ENCODE results near the gene ZP3. TPM values are rescaled to one million over a fixed set of nuclear protein-coding genes. Genes with fewer than 3 reads are reported as not detected.

Gene ZP3
- total RNA-seq, 1 experiment from 2014 or later, result 5.4 TPM

GRCh38 chr7:76428149-76428823 lies 3.5 kb downstream of the ZP3 start:
- Mint-ChIP-seq H3K4me3 (ENCODE audit: low read depth, unreplicated experiment) (no peak overlapping the region), H3K9me3 (ENCODE audit: low read depth, unreplicated experiment) (no peaks in the 10 kb centered on the region), H3K27me3 (ENCODE audit: unreplicated experiment) (no peaks in the 10 kb centered on the region), H3K27ac (ENCODE audit: unreplicated experiment) (no peak overlapping the region), H3K4me1 (ENCODE audit: low read depth, unreplicated experiment) (peaks cover 11% of the 10 kb centered on the region), H3K36me3 (ENCODE audit: insufficient read depth, unreplicated experiment) (peaks cover 6% of the 10 kb centered on the region)
- no peak for DNase-seq
- intact Hi-C loops (cut with micrococcal nuclease; ENCODE audit: unreplicated experiment), result no loop called here
- CTCF ChIA-PET, result no interaction called here
- TF ChIP-seq CTCF (IDR thresholded peaks at IDR 0.05; ENCODE audit: unreplicated experiment), result no peak
- no TSS peak for BruUV-seq (replicated peaks)

GRCh38 chr7:76428868-76429805 lies 4.4 kb downstream of the ZP3 start:
- Mint-ChIP-seq H3K27me3 (ENCODE audit: unreplicated experiment) (no peaks in the 10 kb centered on the region), H3K36me3 (ENCODE audit: insufficient read depth, unreplicated experiment) (peaks cover 6% of the 10 kb centered on the region), H3K4me1 (ENCODE audit: low read depth, unreplicated experiment) (peaks cover 2% of the 10 kb centered on the region), H3K9me3 (ENCODE audit: low read depth, unreplicated experiment) (no peaks in the 10 kb centered on the region), H3K27ac (ENCODE audit: unreplicated experiment) (no peak overlapping the region), H3K4me3 (ENCODE audit: low read depth, unreplicated experiment) (no peak overlapping the region)
- TF ChIP-seq CTCF (IDR thresholded peaks at IDR 0.05; ENCODE audit: unreplicated experiment), result no peak
- no peak for DNase-seq
- intact Hi-C loops (cut with micrococcal nuclease; ENCODE audit: unreplicated experiment), result no loop called here
- CTCF ChIA-PET, result interaction anchor here (0.6 kb wide), 1 partner anchor 17 kb away, joined by 3 read pairs; no protein-coding TSS in a partner anchor
- BruUV-seq (replicated peaks), result no TSS peak

GRCh38 chr7:76430211-76430610 lies 5.5 kb downstream of the ZP3 start:
- no peaks in the 10 kb centered on the region for H3K9me3 Mint-ChIP-seq (ENCODE audit: low read depth, unreplicated experiment)
- no peaks in the 10 kb centered on the region for H3K4me1 Mint-ChIP-seq (ENCODE audit: low read depth, unreplicated experiment)
- CTCF ChIA-PET, result no interaction called here
- no peak for TF ChIP-seq CTCF (IDR thresholded peaks at IDR 0.05; ENCODE audit: unreplicated experiment)
- H3K27ac Mint-ChIP-seq (ENCODE audit: unreplicated experiment), result no peak overlapping the region
- H3K4me3 Mint-ChIP-seq (ENCODE audit: low read depth, unreplicated experiment), result no peak overlapping the region
- H3K27me3 Mint-ChIP-seq (ENCODE audit: unreplicated experiment), result no peaks in the 10 kb centered on the region
- intact Hi-C loops (cut with micrococcal nuclease; ENCODE audit: unreplicated experiment), result no loop called here
- peaks cover 6% of the 10 kb centered on the region for H3K36me3 Mint-ChIP-seq (ENCODE audit: insufficient read depth, unreplicated experiment)
- DNase-seq, result no peak
- BruUV-seq (replicated peaks), result no TSS peak

- Mint-ChIP-seq H3K9me3 (ENCODE audit: low read depth, unreplicated experiment) (no peaks in the 10 kb centered on the region), H3K4me1 (ENCODE audit: low read depth, unreplicated experiment) (no peaks in the 10 kb centered on the region), H3K4me3 (ENCODE audit: low read depth, unreplicated experiment) (no peak overlapping the region), H3K27ac (ENCODE audit: unreplicated experiment) (no peak overlapping the region), H3K36me3 (ENCODE audit: insufficient read depth, unreplicated experiment) (peaks cover 6% of the 10 kb centered on the region), H3K27me3 (ENCODE audit: unreplicated experiment) (no peaks in the 10 kb centered on the region)
- TF ChIP-seq CTCF (IDR thresholded peaks at IDR 0.05; ENCODE audit: unreplicated experiment), result no peak
- CTCF ChIA-PET, result no interaction called here
- DNase-seq, result no peak
- no TSS peak for BruUV-seq (replicated peaks)
- intact Hi-C loops (cut with micrococcal nuclease; ENCODE audit: unreplicated experiment), result no loop called here
Observed at GRCh38 chr7:76430836-76431235, 6.1 kb downstream of the ZP3 start.

Measured in Calu3 (cell line).